AG09309 (cell line): ENCODE data around the gene NPR1.
A peak's percentile ranks its signal among the peaks of the same experiment; 100 is the strongest.

Source experiments
- DNase-seq: peaks from one replicate; pipeline ENCODE4 v3.0.0-alpha.2; 2010; ENCODE audit warnings: low read depth
- H3K4me3 ChIP-seq: 2 replicates; pipeline ENCODE4 v1.5.1; 2011; ENCODE audit warnings: mild to moderate bottlenecking, low read depth, low read length, moderate library complexity; ENCODE audit not compliant: control insufficient read depth
- CTCF ChIP-seq: IDR thresholded peaks from 2 replicates; pipeline ENCODE4 v1.5.1; 2011; ENCODE audit warnings: mild to moderate bottlenecking, low read depth, low read length, inconsistent platforms; ENCODE audit not compliant: insufficient read depth, control insufficient read depth; ENCODE audit errors: missing control alignments

The NPR1 gene

GRCh38 chr1:153734396-153735089 is 56.1 kb downstream of the NPR1 start:
- TF ChIP-seq CTCF: no peak
- H3K4me3 ChIP-seq: no peak overlapping the region
- no peak for DNase-seq

- TF ChIP-seq CTCF: no peak
- no peak overlapping the region for H3K4me3 ChIP-seq
- DNase-seq: no peak
Measured at GRCh38 chr1:153735090-153735420, 56.6 kb downstream of the NPR1 start.

GRCh38 chr1:153741986-153742385 is 63.5 kb downstream of the NPR1 start:
- no peak for DNase-seq
- no peak overlapping the region for H3K4me3 ChIP-seq
- TF ChIP-seq CTCF: no peak

- no peak overlapping the region for H3K4me3 ChIP-seq
- TF ChIP-seq CTCF: no peak
- peak; percentile 50 for DNase-seq
Measured at GRCh38 chr1:153742411-153743142, 64.1 kb downstream of the NPR1 start.
